Measurements from ENCODE around the gene ABCG1.

ABCG1 gene

DNA sequence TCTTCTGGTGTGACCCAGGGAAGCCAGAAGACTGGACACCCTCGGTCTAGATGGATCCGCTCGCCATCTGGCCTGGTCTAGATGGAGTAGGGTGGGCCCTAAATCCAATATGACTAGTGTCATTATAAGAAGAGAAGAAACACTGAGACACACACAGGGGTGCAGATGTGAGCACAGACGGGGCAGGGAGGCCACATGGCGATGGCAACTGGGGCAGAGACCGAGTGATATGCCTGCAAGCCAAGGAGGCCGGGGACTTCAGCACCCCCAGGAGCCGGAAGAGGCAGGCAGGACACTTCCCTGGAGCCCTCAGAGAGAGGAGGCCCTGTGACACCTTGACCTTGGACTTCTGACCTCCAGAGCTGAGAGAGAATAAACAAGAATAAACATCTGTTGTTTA lies 101.9 kb downstream of the ABCG1 start:
- TF ChIP-seq ZNF70 (CRISPR knock-in tag; IDR thresholded peaks at IDR 0.05) (no peak), CSDC2 (CRISPR knock-in tag; IDR thresholded peaks at IDR 0.05) (no peak), OSR1 (CRISPR knock-in tag; IDR thresholded peaks at IDR 0.05) (no peak), TCF4 (CRISPR knock-in tag; IDR thresholded peaks at IDR 0.05; ENCODE audit: borderline replicate concordance) (no peak), ISL1 (CRISPR knock-in tag; IDR thresholded peaks at IDR 0.05) (no peak), ZFP3 (CRISPR knock-in tag; IDR thresholded peaks at IDR 0.05) (no peak), ZNF8 (CRISPR knock-in tag; IDR thresholded peaks at IDR 0.05) (no peak), RARB (CRISPR knock-in tag; IDR thresholded peaks at IDR 0.05) (no peak), ESRRG (CRISPR knock-in tag; IDR thresholded peaks at IDR 0.05) (no peak)
- TF ChIP-seq, protein P1, sequence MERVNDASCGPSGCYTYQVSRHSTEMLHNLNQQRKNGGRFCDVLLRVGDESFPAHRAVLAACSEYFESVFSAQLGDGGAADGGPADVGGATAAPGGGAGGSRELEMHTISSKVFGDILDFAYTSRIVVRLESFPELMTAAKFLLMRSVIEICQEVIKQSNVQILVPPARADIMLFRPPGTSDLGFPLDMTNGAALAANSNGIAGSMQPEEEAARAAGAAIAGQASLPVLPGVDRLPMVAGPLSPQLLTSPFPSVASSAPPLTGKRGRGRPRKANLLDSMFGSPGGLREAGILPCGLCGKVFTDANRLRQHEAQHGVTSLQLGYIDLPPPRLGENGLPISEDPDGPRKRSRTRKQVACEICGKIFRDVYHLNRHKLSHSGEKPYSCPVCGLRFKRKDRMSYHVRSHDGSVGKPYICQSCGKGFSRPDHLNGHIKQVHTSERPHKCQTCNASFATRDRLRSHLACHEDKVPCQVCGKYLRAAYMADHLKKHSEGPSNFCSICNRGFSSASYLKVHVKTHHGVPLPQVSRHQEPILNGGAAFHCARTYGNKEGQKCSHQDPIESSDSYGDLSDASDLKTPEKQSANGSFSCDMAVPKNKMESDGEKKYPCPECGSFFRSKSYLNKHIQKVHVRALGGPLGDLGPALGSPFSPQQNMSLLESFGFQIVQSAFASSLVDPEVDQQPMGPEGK (CRISPR knock-in tag; IDR thresholded peaks at IDR 0.05; ENCODE audit: borderline replicate concordance) = no peak
- ATAC-seq = no peak

DNA sequence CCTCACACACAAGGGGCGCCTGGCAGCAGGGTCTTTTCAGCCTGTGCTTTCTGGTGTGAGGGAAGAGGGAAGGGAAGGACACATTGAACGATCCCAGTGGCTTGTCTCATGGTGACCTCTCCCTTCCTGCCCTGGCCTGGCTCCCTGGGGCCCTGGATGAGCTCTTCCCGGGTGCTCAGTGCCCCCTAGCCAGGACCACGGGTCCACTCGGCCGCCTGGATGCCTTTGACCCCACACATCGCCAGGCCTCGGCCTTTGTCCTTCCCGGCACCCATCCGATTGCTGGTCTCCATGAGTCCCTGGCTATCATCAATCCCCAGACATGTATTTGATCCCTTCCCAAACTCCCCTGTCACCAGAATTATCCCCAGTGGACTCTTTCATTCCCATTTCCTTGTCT lies 102.3 kb downstream of the ABCG1 start:
- TF ChIP-seq RARB (CRISPR knock-in tag; IDR thresholded peaks at IDR 0.05) = no peak
- TF ChIP-seq SNAI2 (CRISPR knock-in tag; IDR thresholded peaks at IDR 0.05) = no peak
- TF ChIP-seq ZNF8 (CRISPR knock-in tag; IDR thresholded peaks at IDR 0.05) = no peak
- no peak for TF ChIP-seq OSR1 (CRISPR knock-in tag; IDR thresholded peaks at IDR 0.05)
- TF ChIP-seq, protein P2, sequence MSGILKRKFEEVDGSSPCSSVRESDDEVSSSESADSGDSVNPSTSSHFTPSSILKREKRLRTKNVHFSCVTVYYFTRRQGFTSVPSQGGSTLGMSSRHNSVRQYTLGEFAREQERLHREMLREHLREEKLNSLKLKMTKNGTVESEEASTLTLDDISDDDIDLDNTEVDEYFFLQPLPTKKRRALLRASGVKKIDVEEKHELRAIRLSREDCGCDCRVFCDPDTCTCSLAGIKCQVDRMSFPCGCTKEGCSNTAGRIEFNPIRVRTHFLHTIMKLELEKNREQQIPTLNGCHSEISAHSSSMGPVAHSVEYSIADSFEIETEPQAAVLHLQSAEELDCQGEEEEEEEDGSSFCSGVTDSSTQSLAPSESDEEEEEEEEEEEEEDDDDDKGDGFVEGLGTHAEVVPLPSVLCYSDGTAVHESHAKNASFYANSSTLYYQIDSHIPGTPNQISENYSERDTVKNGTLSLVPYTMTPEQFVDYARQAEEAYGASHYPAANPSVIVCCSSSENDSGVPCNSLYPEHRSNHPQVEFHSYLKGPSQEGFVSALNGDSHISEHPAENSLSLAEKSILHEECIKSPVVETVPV (CRISPR knock-in tag; IDR thresholded peaks at IDR 0.05) = no peak
- TF ChIP-seq, protein P3, sequence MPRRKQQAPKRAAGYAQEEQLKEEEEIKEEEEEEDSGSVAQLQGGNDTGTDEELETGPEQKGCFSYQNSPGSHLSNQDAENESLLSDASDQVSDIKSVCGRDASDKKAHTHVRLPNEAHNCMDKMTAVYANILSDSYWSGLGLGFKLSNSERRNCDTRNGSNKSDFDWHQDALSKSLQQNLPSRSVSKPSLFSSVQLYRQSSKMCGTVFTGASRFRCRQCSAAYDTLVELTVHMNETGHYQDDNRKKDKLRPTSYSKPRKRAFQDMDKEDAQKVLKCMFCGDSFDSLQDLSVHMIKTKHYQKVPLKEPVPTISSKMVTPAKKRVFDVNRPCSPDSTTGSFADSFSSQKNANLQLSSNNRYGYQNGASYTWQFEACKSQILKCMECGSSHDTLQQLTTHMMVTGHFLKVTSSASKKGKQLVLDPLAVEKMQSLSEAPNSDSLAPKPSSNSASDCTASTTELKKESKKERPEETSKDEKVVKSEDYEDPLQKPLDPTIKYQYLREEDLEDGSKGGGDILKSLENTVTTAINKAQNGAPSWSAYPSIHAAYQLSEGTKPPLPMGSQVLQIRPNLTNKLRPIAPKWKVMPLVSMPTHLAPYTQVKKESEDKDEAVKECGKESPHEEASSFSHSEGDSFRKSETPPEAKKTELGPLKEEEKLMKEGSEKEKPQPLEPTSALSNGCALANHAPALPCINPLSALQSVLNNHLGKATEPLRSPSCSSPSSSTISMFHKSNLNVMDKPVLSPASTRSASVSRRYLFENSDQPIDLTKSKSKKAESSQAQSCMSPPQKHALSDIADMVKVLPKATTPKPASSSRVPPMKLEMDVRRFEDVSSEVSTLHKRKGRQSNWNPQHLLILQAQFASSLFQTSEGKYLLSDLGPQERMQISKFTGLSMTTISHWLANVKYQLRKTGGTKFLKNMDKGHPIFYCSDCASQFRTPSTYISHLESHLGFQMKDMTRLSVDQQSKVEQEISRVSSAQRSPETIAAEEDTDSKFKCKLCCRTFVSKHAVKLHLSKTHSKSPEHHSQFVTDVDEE (CRISPR knock-in tag; IDR thresholded peaks at IDR 0.05) = no peak
- no peak for TF ChIP-seq GLIS3 (CRISPR knock-in tag; IDR thresholded peaks at IDR 0.05)
- TF ChIP-seq BACH2 (CRISPR knock-in tag; IDR thresholded peaks at IDR 0.05; ENCODE audit: borderline replicate concordance) = no peak
- TF ChIP-seq ZC3H10 (CRISPR knock-in tag; IDR thresholded peaks at IDR 0.05) = no peak
- TF ChIP-seq, protein P4, sequence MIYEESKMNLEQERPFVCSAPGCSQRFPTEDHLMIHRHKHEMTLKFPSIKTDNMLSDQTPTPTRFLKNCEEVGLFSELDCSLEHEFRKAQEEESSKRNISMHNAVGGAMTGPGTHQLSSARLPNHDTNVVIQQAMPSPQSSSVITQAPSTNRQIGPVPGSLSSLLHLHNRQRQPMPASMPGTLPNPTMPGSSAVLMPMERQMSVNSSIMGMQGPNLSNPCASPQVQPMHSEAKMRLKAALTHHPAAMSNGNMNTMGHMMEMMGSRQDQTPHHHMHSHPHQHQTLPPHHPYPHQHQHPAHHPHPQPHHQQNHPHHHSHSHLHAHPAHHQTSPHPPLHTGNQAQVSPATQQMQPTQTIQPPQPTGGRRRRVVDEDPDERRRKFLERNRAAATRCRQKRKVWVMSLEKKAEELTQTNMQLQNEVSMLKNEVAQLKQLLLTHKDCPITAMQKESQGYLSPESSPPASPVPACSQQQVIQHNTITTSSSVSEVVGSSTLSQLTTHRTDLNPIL (CRISPR knock-in tag; IDR thresholded peaks at IDR 0.05; ENCODE audit: low read depth) = no peak
- no peak for TF ChIP-seq ZFP3 (CRISPR knock-in tag; IDR thresholded peaks at IDR 0.05)
- TF ChIP-seq, protein P1 (CRISPR knock-in tag; IDR thresholded peaks at IDR 0.05; ENCODE audit: borderline replicate concordance) = no peak
- TF ChIP-seq ISL1 (CRISPR knock-in tag; IDR thresholded peaks at IDR 0.05) = no peak
- TF ChIP-seq TCF4 (CRISPR knock-in tag; IDR thresholded peaks at IDR 0.05; ENCODE audit: borderline replicate concordance) = no peak
- ATAC-seq = no peak

DNA sequence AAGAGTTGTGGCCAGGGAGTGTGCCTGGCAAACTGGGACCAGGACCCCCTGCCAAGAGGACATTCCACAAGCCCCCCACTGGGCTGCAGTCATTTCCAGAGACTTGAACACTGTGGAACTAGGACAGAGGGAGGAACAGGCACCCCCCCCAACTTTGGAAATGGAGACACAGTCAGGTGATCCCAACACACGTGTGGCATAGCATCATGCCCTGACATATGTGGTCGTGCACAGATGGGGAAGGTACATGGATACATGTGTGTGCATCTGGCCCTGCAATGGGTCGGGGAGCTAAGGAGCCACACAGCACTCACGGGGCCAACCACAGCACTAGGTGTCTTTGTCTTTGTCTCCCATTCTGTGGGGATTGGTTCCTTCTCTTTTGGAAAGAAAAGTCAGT lies 102.9 kb downstream of the ABCG1 start:
- no peak for ATAC-seq
- TF ChIP-seq RARB (CRISPR knock-in tag; IDR thresholded peaks at IDR 0.05) (no peak), ZFP3 (CRISPR knock-in tag; IDR thresholded peaks at IDR 0.05) (no peak)

DNA sequence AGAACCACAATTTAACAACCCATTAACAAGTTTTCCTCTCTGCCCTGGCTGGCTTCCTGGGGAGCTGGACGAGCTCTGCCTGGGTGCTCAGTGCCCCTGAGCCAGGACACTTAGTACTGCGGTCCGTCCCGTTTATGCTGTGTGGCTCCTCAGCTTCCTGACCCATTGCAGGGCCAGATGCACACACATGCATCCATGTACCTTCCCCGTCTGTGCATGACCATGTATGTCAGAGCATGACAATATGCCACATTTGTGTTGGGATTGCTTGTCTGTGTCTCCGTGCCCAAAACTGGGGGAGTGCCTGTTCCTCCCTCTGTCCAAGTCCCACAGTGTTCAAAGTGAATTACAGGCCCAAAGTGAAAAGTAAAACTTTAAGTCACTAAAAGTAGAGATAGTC lies 106.0 kb downstream of the ABCG1 start:
- ATAC-seq = no peak
- no peak for TF ChIP-seq TOX (CRISPR knock-in tag; IDR thresholded peaks at IDR 0.05; ENCODE audit: borderline replicate concordance)
- TF ChIP-seq PPARA (CRISPR knock-in tag; IDR thresholded peaks at IDR 0.05; ENCODE audit: borderline replicate concordance) = no peak
- TF ChIP-seq, protein P3 (CRISPR knock-in tag; IDR thresholded peaks at IDR 0.05) = no peak
- no peak for TF ChIP-seq ZC3H10 (CRISPR knock-in tag; IDR thresholded peaks at IDR 0.05)
- no peak for TF ChIP-seq ZNF565 (CRISPR knock-in tag; conservative IDR thresholded peaks at IDR 0.05; ENCODE audit: low read depth)
- TF ChIP-seq ZNF8 (CRISPR knock-in tag; IDR thresholded peaks at IDR 0.05) = no peak
- no peak for TF ChIP-seq ZFP3 (CRISPR knock-in tag; IDR thresholded peaks at IDR 0.05)
- TF ChIP-seq, protein P2 (CRISPR knock-in tag; IDR thresholded peaks at IDR 0.05) = no peak

Measured in SK-N-SH treated with all-trans-retinoic acid at 6 μM for 48 hours (cell line).